Adipose tissue (tissue), 3 donors: ENCODE data around the gene RASD2. TPM values are rescaled to one million over a fixed set of nuclear protein-coding genes. Genes with fewer than 3 reads are reported as not detected.

Experiments used
- H3K27ac ChIP-seq: one replicate; pipeline ENCODE4 v1.5.1; 2013; ENCODE audit warnings: low read depth, low read length
- WGBS, 3 donors: extraction: QIAGEN DNeasy Blood & Tissue Kit; methylation state at CpG; one replicate each; pipeline ENCODE4 v1.1.7; 2013; 5-methylcytosine and 5-hydroxymethylcytosine counted together
- polyA plus RNA-seq, 3 donors: library from polyadenylated mRNA; stranded (reverse); fragments of 200-250 nt; gene quantifications; one replicate each; pipeline ENCODE4 v1.2.3, GENCODE V29; 2013
- donor health status: healthy with polysubstance abuse.
- donor health status: Bipolar disorder and iron deficiency.
- donor health status: healthy.

Gene RASD2
- polyA plus RNA-seq, 3 donors, result 0.26 to 1.1 (median 0.34) TPM

DNA sequence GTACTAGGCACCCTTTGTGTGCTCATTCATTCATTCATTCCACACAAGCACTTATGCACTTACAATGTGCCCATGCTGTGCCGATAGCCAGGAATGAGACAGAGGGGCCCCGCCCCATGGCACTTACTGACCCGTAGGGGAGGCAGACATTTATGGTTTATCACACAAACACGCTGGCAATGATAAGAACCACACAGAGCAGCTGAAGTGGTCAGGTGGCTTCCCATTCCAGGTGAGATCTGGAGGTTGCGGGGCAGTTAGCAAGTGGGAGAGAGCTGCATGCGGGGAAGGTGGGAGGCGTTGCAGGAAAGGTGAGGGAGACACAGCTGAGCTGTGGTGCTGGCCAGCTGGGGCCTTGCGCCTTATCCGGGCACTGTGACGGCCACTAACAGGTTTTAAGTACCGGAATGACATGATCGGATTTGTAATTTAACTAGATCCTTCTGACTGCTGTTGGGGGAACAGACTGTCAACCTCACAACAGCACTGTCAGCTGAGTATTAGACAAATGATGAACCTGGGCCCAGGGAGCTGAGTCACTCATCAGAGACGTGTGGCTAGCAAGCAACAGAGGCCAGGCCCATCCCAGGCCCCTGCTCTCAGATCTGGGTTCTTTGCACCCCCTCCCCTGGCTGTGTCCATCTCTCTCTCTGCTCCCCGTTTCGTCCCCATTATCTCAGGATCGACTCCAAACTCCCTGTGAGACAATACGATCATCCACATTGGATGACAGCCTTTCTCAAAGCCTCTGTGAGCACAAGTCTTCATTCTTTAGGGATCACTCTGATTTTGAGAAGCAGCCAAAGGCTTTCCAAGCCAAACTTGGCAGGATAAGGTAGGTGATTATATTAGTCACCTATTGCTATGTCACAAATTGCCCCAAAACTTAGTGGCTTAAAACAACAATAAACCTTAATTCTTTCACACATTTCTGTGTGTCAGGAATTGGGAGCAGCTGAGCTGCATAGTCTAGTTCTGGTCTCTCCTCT is 28.4 kb downstream of the RASD2 start:
- no peak overlapping the region for H3K27ac ChIP-seq
- 42 to 85% (median 82%) methylated on average over 17 of the region's 17 CpGs for WGBS, 3 donors

DNA sequence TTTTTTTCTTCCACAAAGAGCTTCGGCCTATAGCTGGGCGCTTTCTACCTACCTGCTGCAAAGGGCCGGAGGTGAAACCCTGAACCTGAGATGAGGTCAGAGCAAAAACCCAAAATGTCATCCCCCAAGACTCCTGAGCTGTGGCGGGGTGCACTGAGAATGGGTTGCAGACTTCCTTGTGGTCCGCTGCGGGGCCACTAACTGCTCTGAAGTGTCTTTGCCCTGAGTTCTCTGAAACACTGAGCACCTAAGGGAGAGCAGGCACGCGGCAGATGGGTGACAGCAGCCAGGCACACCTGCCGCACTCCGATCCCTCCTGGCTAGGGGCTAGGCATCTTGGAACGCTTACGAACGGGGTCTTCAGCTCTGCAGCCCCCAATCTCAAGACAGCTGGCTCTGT is 29.3 kb downstream of the RASD2 start:
- WGBS, 3 donors, result 92 to 95% (median 94%) methylated on average over 13 of the region's 13 CpGs
- no peak overlapping the region for H3K27ac ChIP-seq

DNA sequence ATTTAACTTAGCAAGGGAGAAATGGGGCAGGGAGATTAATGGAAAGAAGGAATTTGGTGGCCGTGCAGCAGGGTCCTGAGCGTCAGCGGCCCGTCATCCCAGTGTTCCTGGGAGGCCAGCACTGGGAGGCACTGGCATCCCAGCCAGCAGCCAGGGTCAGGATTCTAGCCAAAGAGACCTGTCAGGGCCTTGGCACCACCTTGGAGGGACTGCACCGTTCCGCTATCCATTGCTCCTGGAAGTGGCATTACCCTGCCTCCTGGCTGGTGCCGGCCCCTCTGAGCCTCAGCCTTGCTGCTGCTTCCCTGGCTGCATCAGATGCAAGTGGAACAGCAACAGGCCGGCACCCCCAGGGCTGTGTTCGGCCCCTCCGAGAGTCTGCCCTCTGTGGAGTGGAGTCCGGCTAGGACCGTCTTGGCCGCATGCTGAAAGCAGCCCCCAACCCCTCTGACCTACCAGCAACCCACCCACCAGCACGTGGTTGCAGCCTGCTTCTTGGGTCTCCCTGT is 30.1 kb downstream of the RASD2 start:
- H3K27ac ChIP-seq, result no peak overlapping the region
- WGBS, 3 donors, result 87 to 93% (median 91%) methylated on average over 14 of the region's 14 CpGs

DNA sequence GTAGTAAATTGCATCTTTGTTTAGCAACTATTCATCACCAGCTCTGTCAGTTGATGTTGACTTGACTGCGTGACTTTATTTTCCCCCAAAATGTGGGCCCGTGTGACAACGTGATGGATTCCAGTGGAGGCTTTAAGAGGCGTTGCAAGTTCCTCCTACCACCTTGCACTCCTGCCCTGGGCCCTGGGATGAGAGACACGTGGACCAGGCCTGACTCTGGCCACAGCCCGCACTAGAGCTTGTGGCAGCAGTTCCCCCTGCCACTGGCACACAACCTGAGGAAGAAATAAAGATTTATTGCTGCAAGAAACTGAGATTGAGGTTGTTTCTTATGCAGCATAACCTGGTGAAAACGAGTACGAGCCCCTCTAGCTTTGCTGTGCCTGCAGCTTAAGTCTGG is 31.9 kb downstream of the RASD2 start:
- H3K27ac ChIP-seq, result no peak overlapping the region
- WGBS, 3 donors, result 70 to 79% (median 74%) methylated on average over 8 of the region's 8 CpGs

DNA sequence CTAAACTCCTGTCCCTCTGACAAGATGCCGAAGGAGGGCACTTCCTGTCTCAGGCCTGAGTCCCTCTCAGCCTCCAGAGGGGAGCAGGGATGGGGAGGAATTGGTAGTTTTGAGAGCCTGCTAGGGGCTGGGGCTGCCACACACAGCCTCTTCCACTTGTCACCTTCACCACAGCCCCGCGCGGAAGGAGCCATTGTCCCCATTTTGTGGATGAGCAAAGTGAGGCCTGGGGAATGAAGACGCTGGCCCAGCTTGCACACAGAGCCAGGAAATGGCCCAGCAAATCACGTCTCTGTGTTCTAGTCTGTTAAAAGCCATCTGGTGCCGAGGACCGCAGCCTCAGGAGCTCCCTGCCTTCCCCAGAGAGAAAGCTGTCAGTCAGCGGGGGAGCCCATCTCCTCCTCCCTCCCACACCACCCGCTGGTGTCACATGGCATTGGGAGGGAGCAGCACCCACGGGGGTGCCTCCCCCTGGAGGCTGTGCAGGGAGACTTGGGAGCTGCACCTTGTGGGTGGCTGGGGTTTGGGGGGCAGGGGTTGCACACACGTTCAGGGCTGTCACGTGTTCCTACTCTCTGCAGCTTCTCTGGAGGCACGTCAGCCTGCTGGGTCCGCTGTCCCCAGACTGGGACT is 34.6 kb downstream of the RASD2 start:
- 48 to 53% (median 52%) methylated on average over 15 of the region's 15 CpGs for WGBS, 3 donors
- no peak overlapping the region for H3K27ac ChIP-seq

DNA sequence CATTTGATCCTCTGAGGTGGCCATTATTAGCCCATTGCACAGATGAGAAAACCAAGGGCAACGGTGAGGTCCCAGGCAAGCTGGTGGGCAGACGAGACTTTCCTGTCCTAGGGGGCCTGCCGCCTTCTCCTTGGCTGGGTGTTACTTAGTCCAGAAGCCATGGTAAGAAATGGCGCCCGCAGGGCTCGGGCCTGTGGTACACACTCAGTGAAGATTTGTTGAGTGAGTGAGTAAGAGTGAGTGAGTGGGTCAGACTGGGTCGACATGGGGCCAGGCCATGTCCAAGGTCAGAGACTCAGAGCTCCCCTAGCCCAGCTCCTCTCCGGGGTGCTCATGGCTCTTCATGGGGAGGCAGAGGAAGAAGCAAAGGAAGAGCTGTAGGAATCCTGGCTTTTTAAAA is 36.0 kb downstream of the RASD2 start:
- H3K27ac ChIP-seq, result no peak overlapping the region
- WGBS, 3 donors, result 86 to 97% (median 88%) methylated on average over 8 of the region's 8 CpGs

DNA sequence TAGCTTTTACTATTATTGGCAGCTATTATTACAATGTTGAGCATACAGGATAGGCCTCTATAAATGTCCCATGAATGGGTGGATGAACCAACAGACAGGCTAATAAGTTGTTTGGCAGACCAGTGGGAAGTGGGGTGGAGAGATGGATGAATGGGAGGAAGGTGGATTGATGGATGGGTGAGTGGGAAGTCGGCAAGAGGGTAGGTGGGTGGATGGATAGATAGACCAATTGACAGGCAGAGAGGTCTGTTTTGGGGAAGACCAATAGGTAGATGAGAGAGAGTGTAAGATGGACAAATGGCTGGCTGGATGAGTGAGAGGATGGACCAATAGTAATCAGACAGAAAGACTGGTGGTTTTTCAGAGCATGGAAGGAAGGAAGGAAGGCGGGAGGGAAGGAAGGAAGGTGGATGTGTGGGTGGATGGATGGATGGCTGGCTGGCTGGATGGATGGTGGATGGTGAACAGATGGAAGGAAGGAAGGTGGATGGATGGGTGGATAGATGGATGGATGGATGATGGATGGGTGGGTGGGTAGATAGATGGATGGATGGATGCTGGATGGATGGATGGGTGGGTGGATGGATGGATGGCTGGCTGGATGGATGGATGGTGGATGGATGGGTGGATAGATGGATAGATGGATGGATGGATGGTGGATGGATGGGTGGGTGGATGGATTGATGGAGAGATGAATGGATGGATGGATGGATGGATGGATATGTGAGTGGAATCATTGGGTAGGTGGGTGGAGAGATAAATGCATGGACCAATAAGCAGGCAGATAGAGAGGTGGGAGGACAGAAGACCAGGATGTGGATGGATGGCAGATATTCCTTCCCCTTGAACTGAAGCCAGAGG is 37.4 kb downstream of the RASD2 start:
- H3K27ac ChIP-seq, result no peak overlapping the region
- WGBS, 3 donors, result 80 to 90% (median 85%) methylated on average over 2 of the region's 2 CpGs

DNA sequence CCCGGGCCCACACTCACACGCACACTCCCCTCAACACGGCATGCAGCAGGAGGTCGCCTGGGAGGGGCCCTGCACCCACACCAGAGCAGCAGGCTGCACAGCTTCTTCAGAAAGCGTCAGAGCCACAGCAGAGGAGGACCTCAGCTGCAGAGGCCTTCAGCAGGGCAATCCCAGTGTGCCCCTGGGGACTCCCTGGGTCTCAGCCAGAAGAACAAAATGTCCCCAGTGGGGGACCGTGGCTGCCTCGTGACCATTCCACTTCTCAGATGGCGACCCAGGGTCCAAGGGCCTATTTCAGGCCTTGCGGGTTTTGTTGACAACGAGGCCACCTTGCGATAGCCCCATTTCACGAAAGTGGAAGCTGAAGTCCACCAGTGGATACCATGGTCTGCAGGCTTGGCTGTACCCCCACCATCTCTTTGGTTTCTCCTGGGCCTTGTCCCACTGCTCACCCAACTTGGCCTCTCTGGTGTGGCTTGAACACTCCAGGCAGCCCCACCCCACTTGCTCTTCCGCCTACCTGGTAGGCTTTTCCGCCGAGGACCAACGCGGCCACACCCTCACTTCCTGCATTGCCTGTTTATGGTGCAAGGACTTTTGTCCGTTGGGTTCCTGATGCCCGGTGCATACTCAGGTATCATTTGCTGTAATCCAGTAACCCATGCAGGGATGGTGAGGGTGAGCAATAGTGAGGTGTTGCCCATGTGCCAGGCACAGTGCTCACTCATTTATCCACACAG is 38.4 kb downstream of the RASD2 start:
- no peak overlapping the region for H3K27ac ChIP-seq
- WGBS, 3 donors, result 71 to 84% (median 81%) methylated on average over 19 of the region's 19 CpGs

DNA sequence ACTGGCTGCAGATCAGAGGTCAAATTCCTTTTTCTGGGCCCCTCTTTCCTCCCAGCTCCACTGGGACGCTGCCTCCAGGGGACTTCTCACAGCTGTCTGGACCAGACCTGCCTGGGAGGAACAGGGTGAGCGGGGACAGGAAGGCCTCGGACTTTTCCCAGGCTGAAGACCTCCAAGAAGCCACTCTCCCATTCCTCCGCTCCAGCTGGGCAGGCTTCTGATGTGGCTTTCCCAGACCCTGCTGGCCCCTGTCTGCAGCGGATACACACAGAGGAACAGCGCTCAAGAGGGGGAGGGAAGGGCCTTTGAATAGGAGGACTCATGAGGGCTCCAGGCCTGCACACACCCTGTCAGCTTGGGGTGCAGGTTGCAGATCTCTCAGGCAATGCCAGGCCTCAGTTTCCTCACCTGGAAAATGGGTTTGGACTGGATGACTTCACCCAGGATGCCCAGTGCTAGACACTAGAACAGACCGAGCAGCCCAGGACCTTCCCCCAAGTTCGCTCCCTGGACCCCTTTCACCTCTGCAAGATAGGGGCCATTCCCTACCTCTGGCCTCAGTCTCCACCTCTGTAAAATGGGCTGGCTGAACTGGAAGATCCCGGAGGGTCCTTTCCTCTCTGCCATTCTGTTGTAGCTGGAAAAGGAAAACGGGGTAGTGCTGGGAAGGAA is 39.9 kb downstream of the RASD2 start:
- 79 to 84% (median 84%) methylated on average over 10 of the region's 10 CpGs for WGBS, 3 donors
- no peak overlapping the region for H3K27ac ChIP-seq

DNA sequence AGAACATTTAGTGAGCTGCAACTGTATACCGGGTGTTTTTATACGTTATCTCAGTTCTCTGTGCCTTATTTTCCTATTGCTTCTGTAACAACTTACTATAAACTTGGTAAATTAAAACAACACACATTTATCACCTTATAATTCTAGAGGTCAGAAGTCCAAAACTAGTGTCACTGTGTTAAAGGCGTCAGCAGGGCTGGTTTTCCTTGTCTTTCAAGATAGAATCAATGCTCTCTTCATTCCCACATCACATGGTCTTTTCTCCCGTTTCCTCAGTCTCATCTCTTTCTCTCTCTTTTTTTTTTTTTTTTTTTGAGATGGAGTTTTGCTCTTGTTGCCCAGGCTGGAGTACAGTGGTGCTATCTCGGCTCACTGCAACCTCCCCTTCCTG is 40.4 kb downstream of the RASD2 start:
- 83 to 90% (median 84%) methylated on average over 5 of the region's 5 CpGs for WGBS, 3 donors

DNA sequence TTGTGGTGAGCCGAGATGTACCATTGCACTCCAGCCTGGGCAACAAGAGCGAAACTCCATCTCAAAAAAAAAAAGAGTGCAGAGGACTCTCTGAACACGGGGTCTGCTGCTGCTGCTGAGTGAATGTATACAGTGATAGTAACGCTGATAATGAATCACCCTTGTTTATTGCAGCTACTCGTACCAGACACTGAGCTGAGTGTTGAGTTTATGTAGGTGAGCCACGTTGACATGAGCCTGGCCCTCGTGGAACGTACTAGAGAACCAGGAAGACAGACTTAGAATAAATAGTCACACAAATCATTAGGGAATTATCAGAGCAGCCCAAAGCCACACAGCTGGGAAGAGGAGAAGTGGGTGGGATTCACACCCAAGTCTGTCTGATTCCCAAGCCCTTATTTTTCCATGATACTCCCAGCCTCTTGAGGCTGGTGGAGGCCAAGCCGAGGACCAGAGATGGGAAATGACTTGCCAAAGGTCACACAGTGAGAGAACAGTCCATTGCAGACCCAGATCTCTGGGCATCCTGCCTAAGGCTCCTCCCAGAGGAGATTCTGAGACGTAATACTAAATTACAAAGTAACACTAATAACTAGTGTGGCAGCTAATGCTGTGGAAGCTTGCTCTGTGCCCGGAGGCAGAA is 41.7 kb downstream of the RASD2 start:
- WGBS, 3 donors, result 62 to 72% (median 71%) methylated on average over 11 of the region's 11 CpGs
- no peak overlapping the region for H3K27ac ChIP-seq

More for the DNA sequence above, 40.4 kb downstream of the RASD2 start:
- H3K27ac ChIP-seq, result no peak overlapping the region

DNA sequence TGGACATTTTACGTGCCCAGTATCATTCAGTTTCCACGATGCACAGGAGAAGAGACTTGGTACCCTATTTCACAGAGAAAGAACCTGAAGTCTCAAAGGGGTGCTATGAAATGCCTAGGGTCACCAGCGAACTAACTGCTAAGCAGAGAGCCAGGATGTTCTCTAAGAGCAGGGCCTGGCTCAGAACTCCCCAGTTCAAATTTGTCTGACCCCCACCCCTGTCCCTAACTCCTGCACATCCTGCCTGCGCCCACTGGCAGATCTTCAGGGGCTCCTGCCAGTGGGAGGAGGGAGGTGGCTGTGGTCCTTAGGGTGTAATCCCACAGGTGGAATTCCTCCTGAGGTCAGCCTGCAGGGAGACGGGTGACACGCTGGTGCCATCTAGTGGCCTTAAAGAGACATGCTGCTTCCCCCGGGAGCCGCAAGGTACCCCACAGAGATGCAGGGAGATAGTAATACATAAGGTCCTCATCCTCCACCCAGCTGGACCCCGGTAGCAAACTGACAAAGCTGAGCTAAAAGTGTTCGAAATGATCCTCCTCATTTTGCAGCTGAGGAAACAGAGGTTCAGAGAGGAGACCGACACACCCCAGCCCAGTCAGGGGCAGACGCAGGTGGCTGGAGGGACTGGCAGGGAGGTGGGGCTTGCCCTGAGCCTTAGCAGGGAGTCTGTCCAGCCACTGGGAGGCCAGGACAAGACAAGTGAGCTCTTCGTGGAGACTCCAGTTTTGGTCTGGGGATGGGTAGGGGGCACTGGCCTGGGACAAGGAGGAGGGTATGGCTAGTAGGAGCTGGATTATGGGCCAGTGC is 42.4 kb downstream of the RASD2 start:
- H3K27ac ChIP-seq, result no peak overlapping the region
- 26 to 30% (median 28%) methylated on average over 13 of the region's 13 CpGs for WGBS, 3 donors

DNA sequence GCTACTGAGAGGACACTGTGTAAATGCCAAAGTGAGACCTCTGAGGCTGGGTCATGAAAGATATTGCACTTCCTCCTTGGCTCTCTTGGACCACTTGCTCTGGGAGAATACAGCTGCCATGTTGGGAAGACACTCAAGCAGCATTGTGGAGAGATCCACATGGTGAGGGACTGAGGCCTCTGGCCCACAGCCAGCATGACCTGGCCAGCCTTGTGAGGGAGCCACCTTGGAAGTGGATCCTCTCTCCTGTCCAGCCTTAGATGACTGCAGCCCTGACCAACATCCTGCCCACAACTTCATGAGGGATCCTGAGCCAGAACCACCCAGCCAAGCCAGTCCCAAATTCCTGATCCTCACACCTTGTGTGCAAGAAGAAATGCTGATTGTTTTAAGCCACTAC is 46.1 kb downstream of the RASD2 start:
- H3K27ac ChIP-seq, result no peak overlapping the region

DNA sequence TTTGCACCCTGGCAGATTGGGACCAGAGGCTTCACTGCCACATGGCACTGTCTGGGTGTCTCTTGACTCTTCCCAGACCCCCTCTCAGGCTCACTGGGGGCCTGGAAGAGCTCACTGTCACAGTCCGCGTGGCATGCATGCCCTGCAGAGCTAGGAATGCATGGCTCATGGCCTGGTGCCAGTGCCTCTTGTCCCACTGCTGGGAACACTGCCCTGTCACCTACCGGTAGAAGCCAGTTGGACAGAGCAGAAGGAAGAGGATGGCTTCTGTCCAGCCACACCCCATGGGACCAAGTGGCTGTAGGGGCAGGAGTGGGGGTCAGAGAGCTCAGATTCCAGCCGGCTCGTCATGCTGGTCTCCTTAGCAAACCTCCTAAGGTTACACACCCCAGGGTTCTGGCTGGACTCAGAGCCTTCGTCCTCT is 46.8 kb downstream of the RASD2 start:
- WGBS, 3 donors, result 51 to 67% (median 52%) methylated on average over 6 of the region's 6 CpGs
- no peak overlapping the region for H3K27ac ChIP-seq

DNA sequence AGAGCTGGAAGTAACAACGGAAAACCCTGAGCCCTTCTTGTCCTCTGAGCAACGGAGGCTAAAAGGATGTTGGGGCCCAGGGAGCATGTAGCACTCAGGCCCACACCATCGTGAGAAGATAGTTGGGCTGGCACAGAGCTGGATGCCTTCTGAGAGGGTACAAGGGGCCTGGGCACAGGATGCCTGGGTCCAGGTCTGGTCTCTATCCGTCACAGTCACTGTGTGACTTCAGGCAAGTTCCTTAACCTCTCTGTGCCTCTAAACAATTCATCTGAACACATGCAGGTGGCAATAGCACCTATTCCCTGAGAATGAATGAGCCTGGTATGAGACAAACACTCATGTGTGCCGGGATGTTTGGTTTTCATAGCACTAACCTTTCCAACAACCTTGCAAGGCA is 47.3 kb downstream of the RASD2 start:
- no peak overlapping the region for H3K27ac ChIP-seq
- 65 to 70% (median 66%) methylated on average over 5 of the region's 5 CpGs for WGBS, 3 donors

DNA sequence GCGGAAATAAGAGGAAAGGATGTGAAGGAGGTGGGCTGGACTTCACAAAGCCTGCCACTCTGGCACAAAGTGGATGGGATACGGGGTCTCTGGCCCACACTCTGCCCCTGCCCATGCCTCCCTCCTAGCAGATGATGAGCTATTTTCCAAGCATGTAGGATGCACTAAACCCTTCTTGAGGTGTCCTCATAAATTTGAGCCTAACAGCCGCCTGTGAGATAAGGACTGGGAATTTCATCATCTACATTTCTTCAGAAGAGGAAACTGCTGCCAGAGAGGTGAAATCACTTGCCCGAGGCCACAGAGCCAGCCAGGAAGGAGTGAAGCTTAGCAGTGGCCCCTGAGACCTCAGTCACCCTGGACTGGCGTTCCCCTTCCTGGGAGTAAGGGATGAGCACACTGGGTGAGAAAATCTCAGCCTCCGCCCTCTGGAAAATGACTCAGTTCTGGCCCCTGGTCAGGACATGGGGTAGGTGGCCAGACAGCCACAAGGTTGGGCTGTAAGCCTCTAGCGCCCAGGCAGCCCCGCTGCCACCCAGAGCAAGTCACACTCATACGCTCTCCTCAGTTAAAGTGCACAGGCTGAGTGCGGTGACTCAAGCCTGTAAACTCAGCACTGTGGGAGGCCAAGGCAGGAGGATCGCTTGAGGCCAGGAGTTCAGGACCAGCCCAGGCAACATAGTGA is 48.6 kb downstream of the RASD2 start:
- 56 to 81% (median 57%) methylated on average over 11 of the region's 11 CpGs for WGBS, 3 donors
- peak overlapping the region; percentile 9 for H3K27ac ChIP-seq
